ENCODE data around the gene BACE2.
A peak's percentile ranks its signal among the peaks of the same experiment; 100 is the strongest.

The BACE2 gene

GRCh38 chr21:41149199-41149598 is 18.8 kb upstream of the BACE2 start:
- DNase-seq = no peak

- no peak for DNase-seq
These were observed 15.8 kb upstream of the BACE2 start for GRCh38 chr21:41152147-41152546.

- no peak for DNase-seq
These were observed 14.5 kb upstream of the BACE2 start for GRCh38 chr21:41153443-41153842.

DNA sequence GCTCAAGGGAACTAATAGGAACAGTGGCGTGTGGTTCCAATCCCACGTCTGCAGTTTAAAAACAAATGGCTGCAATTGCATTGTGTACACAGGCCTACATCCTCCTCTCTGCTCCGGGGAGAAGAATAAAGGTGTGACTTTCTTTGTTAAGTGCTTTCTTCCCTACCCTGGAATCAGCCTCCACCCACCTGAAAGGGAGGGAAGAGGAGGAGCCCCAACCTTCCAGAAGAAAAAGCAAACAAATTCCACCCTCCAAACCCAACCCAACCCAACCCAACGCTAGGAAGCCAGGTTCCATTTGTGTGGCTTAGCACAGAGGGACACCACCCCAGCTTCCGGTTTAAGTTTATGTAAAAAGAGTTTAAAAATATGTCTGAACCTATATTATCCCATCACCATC is 11.8 kb upstream of the BACE2 start:
- no peak for DNase-seq

DNA sequence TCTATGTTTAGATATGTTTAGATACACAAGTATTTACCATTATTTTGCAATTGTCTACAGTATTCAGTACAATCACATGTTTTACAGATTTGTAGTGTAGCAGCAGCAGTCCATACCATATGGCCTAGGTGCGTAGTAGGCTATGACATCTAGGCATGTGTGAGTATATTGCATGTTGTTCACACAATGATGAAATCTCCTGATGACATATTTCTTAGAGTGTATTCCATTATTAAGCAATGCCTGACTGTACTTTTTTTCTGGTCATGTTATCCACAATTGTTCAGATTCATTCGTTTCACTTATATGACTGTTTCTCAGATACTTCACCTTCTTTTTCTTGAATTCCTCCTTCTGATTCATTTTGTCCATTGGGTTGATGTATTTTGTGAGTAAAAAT is 9.9 kb upstream of the BACE2 start:
- no peak for DNase-seq

- DNase-seq = no peak
These were observed 7.9 kb upstream of the BACE2 start for GRCh38 chr21:41160036-41160435.

- no peak for DNase-seq
These were observed 6.5 kb upstream of the BACE2 start for GRCh38 chr21:41161428-41161827.

- DNase-seq = no peak
These were observed 5.9 kb upstream of the BACE2 start for GRCh38 chr21:41162096-41162495.

DNA sequence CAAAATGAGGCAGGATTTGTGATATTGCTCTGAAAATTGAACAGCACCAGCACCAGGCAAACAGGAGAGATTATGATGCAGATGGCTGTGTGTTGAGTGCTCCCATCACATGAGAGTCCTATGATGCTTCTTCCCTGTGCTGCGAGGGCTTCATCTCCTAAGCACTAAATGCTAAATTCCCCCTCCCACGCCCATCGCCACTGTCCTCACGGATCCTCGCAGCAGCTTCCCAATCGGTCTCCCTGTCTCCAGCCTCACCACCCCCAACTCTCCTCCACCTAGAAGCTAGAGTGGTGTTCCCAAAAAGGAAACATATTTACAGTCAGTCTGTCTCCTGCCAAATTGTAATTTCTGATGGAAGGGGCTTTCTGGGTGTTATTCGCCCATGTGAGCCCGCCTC is 4.9 kb upstream of the BACE2 start:
- DNase-seq = no peak

DNA sequence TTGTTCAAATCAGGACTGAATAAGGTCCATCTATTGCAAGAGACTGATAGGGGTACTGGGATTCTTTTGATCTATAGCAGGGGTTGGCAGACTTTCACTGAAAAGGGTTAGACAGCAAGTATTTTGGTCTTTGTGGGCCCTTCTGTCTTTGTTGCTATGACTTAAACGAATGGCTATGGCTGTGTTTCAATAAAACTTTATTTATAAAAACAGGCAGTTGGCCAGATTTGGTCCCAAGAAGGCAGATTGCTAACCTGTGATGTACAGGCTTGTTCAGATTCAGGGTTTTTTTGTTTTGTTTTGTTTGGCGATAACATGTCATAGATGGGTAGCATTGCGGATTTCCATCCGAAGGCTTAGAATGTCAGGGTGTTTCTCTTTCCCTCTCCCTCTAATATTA is 3.9 kb upstream of the BACE2 start:
- no peak for DNase-seq

DNA sequence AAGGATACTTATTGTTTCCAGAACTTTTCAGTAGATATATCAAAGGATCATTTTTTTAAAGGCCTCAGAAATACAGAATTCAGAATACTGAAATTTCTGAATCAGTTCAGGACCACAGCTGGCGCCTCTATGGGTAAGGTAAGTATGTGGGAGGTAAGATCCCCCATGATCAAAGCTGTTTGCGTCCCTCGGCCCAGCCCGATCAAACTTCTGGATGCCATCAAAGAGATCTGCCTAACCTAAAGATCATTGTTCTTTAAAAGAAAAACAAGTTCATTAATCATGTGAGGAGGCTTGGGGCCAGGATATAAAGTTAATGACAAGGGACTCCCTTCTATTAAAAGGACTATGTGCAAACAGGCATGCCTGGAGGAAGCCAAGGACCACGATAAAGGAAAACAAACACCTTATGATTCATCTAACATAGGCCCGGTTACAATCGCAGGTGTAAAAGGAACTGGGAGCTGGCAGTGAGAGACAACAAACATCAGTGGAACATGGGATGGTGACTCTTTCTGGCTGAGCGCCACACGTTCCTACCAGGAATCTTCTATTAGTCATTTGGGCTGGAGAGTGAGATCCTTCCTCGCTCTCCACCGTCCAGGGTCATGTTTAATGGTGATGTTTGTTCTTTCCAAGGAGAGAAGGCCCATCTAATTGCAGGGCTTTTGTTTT is 2.8 kb upstream of the BACE2 start:
- DNase-seq = no peak

DNA sequence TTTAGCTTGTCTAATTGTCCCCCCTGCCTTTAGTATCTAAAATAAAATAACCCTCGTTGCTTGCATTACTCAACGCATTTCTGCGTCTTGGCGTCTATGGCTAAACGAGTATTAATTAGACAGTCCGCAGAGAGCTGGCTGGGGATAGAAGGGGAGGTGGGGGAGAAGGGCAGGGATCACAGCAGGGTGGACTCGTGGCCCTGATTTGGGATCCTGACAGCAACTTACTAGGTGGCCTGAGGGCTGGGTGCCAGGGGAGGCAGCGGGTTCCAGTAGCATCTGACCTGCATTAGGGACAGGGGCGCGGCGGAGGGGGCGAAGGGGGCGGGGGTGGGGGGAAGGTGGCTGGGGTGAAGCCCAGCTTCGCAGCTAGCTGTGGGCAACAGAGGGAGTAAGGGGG is 1.1 kb upstream of the BACE2 start:
- DNase-seq = no peak

DNA sequence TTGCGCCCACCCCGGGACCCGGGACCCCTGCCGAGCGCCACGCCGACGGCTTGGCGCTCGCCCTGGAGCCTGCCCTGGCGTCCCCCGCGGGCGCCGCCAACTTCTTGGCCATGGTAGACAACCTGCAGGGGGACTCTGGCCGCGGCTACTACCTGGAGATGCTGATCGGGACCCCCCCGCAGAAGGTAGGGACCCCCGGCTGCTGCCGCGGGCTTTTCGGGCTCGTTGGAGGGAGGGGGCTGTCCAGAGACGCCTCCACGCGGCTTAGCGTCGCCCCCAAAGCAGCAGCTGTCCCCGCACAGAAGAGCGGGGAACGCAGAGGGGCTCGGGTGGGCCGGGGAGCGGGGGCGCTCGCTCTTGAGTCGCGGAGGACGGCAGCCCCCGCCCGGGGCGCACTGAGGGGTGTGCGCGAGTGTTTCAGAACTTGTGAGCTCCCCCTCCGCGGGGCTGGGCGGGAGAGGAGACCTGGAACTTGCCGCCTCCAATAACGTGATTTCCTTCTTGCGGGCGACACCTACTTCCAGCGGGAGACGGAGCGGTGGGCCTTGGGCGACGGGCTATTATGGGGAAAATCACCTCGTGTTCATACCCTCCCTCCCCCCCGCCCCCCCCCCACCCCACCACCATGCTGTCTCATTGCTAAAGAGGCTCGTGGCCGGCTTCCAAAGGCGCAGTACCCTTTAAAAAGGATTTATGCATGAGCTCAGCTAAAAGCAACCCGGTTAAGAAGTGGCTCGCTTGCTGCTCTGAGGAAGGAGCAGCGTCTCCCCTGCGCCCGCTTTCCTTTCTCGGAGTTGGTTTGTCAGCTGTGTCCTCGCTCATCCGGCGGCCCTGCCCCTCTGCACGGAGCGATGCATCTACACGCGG is 664 bp downstream of the BACE2 start:
- no peak for DNase-seq

DNA sequence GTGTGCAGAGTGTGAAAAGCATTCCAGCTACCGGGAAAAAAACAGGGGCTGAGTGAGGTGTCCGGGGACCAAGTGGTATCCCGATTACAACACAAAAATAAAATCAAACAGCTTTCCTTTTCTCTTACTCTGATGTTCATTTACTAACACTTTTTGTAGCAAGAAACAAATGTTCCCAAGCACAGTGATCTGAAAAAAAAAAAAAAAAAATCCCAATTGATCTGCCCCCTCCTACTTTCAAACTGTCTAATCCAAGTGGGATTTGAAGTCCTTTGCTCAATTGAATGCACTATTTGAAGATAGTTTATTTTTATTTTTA is 1.3 kb downstream of the BACE2 start:
- DNase-seq = no peak

GRCh38 chr21:41169701-41170100 is 1.7 kb downstream of the BACE2 start:
- no peak for DNase-seq

DNA sequence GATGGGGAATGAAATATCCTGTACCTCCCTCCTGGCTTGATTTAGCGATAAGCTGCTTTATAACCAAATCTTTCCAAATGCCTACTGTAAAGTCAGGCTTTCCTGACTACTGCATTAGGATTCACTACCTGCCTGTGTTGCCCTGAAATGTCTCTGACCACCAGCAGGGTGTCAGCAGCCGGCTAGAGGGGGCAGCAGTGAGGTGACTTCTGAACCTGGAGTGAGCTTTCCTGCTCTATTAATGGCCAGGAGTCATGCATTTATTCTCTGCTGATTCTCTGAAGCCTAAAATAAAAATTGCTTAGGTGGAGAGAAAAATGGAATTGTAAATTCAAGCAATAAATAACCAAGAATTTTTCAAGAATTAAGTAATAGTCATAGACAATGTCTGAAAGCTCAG is 2.5 kb downstream of the BACE2 start:
- no peak for DNase-seq

GRCh38 chr21:41170859-41171609 is 3.1 kb downstream of the BACE2 start:
- no peak for DNase-seq

GRCh38 chr21:41175080-41175479 is 7.1 kb downstream of the BACE2 start:
- no peak for DNase-seq

DNA sequence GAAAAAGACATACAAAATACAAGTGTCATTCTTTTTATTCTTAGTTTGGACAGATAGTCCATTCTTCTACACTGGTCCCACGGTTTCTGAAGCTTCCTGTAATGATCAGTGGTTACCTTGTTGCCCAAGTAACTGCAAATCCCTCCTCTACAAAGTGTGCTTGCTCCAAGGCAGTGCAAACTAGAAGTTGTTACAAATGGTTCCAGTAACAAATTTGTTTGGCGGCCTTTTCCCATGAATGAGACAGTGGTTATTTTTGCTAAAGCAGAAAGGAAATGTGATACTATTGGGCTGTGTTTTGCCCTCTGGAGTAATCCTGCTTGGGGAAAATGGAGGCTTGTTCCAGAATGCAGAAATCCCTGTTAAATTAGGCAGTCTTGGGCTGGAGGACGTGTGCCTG is 8.9 kb downstream of the BACE2 start:
- no peak for DNase-seq

DNA sequence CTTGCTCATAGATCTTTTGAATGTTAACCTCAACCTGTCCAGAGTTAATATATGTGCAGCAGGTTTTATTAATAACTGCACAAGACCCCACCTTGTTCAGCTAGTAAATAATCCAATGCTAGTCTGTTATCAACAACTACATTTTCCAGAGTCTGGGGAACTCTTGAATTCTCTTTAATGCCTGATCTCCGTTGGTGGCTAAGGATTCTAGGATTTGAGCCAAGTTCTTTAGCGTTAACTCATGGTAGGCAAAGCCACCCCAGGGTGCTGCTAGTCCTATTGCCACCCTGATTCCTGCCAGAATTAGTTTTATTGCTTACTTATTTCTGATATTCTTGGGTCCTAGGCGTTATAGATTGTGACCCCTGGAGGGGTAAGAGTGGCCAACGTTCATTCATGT is 12.8 kb downstream of the BACE2 start:
- DNase-seq = no peak

GRCh38 chr21:41182547-41182946 is 14.6 kb downstream of the BACE2 start:
- no peak for DNase-seq

DNA sequence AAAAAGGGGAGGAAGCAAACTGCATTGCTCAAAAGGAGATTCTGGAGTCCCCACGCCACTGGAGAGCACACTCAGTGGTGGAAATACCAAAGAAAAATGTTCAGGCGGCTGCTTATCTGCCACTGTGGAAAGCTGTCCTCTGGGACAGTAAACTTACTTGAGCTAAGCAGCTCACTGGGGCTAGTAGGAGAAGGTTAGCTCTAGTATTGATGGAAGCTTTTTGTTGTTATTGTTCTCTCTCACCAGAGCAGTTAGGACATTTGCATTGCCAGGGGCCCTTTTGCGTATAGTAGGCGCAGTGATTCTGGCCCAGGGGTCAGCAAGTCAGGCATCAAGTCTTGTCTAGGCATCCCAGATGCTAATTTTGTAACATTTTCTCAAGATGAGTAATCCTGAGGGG is 15.6 kb downstream of the BACE2 start:
- DNase-seq = peak; percentile 24

DNA sequence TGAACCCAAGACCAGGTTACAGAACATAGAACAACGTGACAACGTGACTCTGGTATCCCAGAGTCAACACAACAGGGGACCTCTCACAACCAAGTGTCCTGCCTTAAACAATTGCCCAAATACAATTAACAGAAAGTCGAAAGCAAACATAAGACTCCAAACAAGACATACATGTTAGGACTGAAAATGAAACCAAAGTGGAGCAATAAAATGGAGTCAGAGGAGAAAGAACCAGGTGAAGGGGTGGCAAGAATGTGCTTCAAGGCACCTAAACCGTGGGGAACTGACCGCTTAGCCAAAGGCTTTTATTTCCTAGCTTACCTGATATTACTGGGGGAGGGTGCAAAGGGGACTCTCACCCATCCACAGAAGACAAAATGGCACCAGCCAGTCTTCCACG is 17.8 kb downstream of the BACE2 start:
- no peak for DNase-seq

Measured in activated CD8-positive, alpha-beta memory T cell treated with anti-CD3 and anti-CD28 coated beads for 24 hours (primary cell).